ENCODE results near the gene CSRP2. TPM values are rescaled to one million over a fixed set of nuclear protein-coding genes. Genes with fewer than 3 reads are reported as not detected.
A peak's percentile ranks its signal among the peaks of the same experiment; 100 is the strongest.

Gene CSRP2
- total RNA-seq, 4 donors from 2014 or later: 46.1 to 129 (median 74.8) TPM

- Histone ChIP-seq H3K27ac (replicated peaks in 1 of 4) (peak overlapping the region; percentile 68 to 80 (median 73)), H3K4me1 (peaks cover 12 to 94% (median 66%) of the 10 kb centered on the region in 4 donors), H3K4me3 (peak overlapping the region in 2 of 4 donors; percentile 1 to 21), H3K9me3 (no peaks in the 10 kb centered on the region), H3K36me3 (no peaks in the 10 kb centered on the region), H3K27me3 (no peaks in the 10 kb centered on the region)
- no peak for DNase-seq (ENCODE audit: extremely low spot score)
- 37% methylated on average over 3 of the region's 3 CpGs for WGBS
- intact Hi-C loops (cut with DNase I): loop anchor here (10.0 kb wide), 1 partner anchor 49 kb away; no protein-coding TSS in a partner anchor
- no peak for TF ChIP-seq POLR2AphosphoS5 (IDR thresholded peaks at IDR 0.05)
Observed at GRCh38 chr12:76874027-76874426, 4.8 kb downstream of the CSRP2 start.

GRCh38 chr12:76872415-76872814 is 6.4 kb downstream of the CSRP2 start:
- DNase-seq (ENCODE audit: extremely low spot score): no peak
- Histone ChIP-seq H3K9me3 (no peaks in the 10 kb centered on the region), H3K27ac (replicated peaks in 1 of 4) (peak overlapping the region in 2 of 4 donors; percentile 68 to 80), H3K36me3 (no peaks in the 10 kb centered on the region), H3K4me3 (no peak overlapping the region), H3K27me3 (no peaks in the 10 kb centered on the region), H3K4me1 (peaks cover 5 to 82% (median 63%) of the 10 kb centered on the region in 4 donors)
- intact Hi-C loops (cut with DNase I): loop anchor here (10.0 kb wide), 1 partner anchor 48 kb away; no protein-coding TSS in a partner anchor
- WGBS: 86% methylated on average over 5 of the region's 5 CpGs
- TF ChIP-seq POLR2A (IDR thresholded peaks at IDR 0.05; ENCODE audit: low read depth) (no peak), EP300 (IDR thresholded peaks at IDR 0.05) (no peak), CTCF (IDR thresholded peaks at IDR 0.05) (no peak), POLR2AphosphoS5 (IDR thresholded peaks at IDR 0.05) (no peak)

GRCh38 chr12:76871742-76872141 is 7.1 kb downstream of the CSRP2 start:
- intact Hi-C loops (cut with DNase I): loop anchor here (10.0 kb wide), 1 partner anchor 47 kb away; no protein-coding TSS in a partner anchor
- H3K4me3 ChIP-seq: no peak overlapping the region
- DNase-seq (ENCODE audit: extremely low spot score): no peak

GRCh38 chr12:76871082-76871481 is 7.7 kb downstream of the CSRP2 start:
- no peaks in the 10 kb centered on the region for H3K27me3 ChIP-seq
- no peaks in the 10 kb centered on the region for H3K9me3 ChIP-seq
- H3K36me3 ChIP-seq: no peaks in the 10 kb centered on the region
- peak overlapping the region in 1 of 4 donors; percentile 13 for H3K27ac ChIP-seq (replicated peaks in 1 of 4)
- intact Hi-C loops (cut with DNase I): loop anchor here (10.0 kb wide), 1 partner anchor 46 kb away; no protein-coding TSS in a partner anchor
- H3K4me3 ChIP-seq: no peak overlapping the region
- no peak for TF ChIP-seq EP300 (IDR thresholded peaks at IDR 0.05)
- TF ChIP-seq POLR2AphosphoS5 (IDR thresholded peaks at IDR 0.05): no peak
- TF ChIP-seq POLR2A (IDR thresholded peaks at IDR 0.05; ENCODE audit: low read depth): no peak
- no peak for TF ChIP-seq CTCF (IDR thresholded peaks at IDR 0.05)
- peaks cover 4 to 80% (median 60%) of the 10 kb centered on the region in 4 donors for H3K4me1 ChIP-seq
- 67% methylated on average over 2 of the region's 2 CpGs for WGBS
- no peak for DNase-seq (ENCODE audit: extremely low spot score)

More at GRCh38 chr12:76871742-76872141, 7.1 kb downstream of the CSRP2 start:
- Histone ChIP-seq H3K27ac (replicated peaks in 1 of 4) (peak overlapping the region in 1 of 4 donors; percentile 13), H3K27me3 (no peaks in the 10 kb centered on the region), H3K36me3 (no peaks in the 10 kb centered on the region), H3K9me3 (no peaks in the 10 kb centered on the region), H3K4me1 (peaks cover 4 to 80% (median 59%) of the 10 kb centered on the region in 4 donors)
- 43% methylated on average over 3 of the region's 3 CpGs for WGBS
- TF ChIP-seq CTCF (IDR thresholded peaks at IDR 0.05) (no peak), POLR2AphosphoS5 (IDR thresholded peaks at IDR 0.05) (no peak), EP300 (IDR thresholded peaks at IDR 0.05) (no peak), POLR2A (IDR thresholded peaks at IDR 0.05; ENCODE audit: low read depth) (no peak)

GRCh38 chr12:76866726-76867125 is 12.1 kb downstream of the CSRP2 start:
- Histone ChIP-seq H3K9me3 (no peaks in the 10 kb centered on the region), H3K4me3 (peak overlapping the region in 1 of 4 donors; percentile 2), H3K27me3 (no peaks in the 10 kb centered on the region), H3K27ac (replicated peaks in 1 of 4) (peak overlapping the region in 3 of 4 donors; percentile 16 to 75 (median 55)), H3K4me1 (peaks cover 0 to 70% (median 53%) of the 10 kb centered on the region in 4 donors), H3K36me3 (peaks cover 0 to 13% (median 3%) of the 10 kb centered on the region in 4 donors)
- 62% methylated on average over 8 of the region's 8 CpGs for WGBS
- no peak for DNase-seq (ENCODE audit: extremely low spot score)
- intact Hi-C loops (cut with DNase I): no loop called here
- TF ChIP-seq CTCF (IDR thresholded peaks at IDR 0.05): no peak
- no peak for TF ChIP-seq EP300 (IDR thresholded peaks at IDR 0.05)
- no peak for TF ChIP-seq POLR2A (IDR thresholded peaks at IDR 0.05; ENCODE audit: low read depth)
- TF ChIP-seq POLR2AphosphoS5 (IDR thresholded peaks at IDR 0.05): no peak
